CD4-positive, alpha-beta T cell treated with Interleukin-15 for 1 hour (primary cell): ENCODE data around the gene LRP6.

Experiments used
- DNase-seq: peaks from one replicate; pipeline ENCODE4 v3.0.0-alpha.2; 2020

LRP6 gene

GRCh38 chr12:12069821-12070548 lies 196.9 kb downstream of the LRP6 start:
- no peak for DNase-seq

- DNase-seq = no peak
Observed at GRCh38 chr12:12068751-12069150, 198.1 kb downstream of the LRP6 start.
